ENCODE data around the gene BMPR2. TPM values are rescaled to one million over a fixed set of nuclear protein-coding genes. Genes with fewer than 3 reads are reported as not detected.
A peak's percentile ranks its signal among the peaks of the same experiment; 100 is the strongest.

The BMPR2 gene
- total and polyA plus RNA-seq, 2 experiments from 2014 or later = 12.5 to 42.2 TPM

- no peak overlapping the region for H3K4me3 ChIP-seq
- no peak overlapping the region for H2AFZ ChIP-seq
These were observed 39.0 kb upstream of the BMPR2 start for GRCh38 chr2:202337151-202337550.

GRCh38 chr2:202337706-202338346 lies 38.3 kb upstream of the BMPR2 start:
- Histone ChIP-seq H3K9me3 (ENCODE audit: low read depth) (no peaks in the 10 kb centered on the region), H3K4me1 (ENCODE audit: insufficient read depth) (no peaks in the 10 kb centered on the region), H2AFZ (no peak overlapping the region), H3K27me3 (no peaks in the 10 kb centered on the region), H3K4me2 (no peak overlapping the region), H3K79me2 (no peaks in the 10 kb centered on the region), H3K36me3 (replicated peaks; ENCODE audit: insufficient read depth, low read depth) (no peaks in the 10 kb centered on the region), H4K20me1 (ENCODE audit: insufficient read depth, poor library complexity, severe bottlenecking) (no peaks in the 10 kb centered on the region), H3K27ac (no peak overlapping the region), H3K9me2 (replicated peaks; ENCODE audit: insufficient read depth) (no peaks in the 10 kb centered on the region), H3K4me3 (no peak overlapping the region)
- TF ChIP-seq EZH2 (IDR thresholded peaks at IDR 0.05; ENCODE audit: borderline replicate concordance) (no peak), EZH2phosphoT487 (IDR thresholded peaks at IDR 0.05; ENCODE audit: low read depth, severe bottlenecking, unreplicated experiment) (no peak)
- TF ChIP-seq, protein P1, sequence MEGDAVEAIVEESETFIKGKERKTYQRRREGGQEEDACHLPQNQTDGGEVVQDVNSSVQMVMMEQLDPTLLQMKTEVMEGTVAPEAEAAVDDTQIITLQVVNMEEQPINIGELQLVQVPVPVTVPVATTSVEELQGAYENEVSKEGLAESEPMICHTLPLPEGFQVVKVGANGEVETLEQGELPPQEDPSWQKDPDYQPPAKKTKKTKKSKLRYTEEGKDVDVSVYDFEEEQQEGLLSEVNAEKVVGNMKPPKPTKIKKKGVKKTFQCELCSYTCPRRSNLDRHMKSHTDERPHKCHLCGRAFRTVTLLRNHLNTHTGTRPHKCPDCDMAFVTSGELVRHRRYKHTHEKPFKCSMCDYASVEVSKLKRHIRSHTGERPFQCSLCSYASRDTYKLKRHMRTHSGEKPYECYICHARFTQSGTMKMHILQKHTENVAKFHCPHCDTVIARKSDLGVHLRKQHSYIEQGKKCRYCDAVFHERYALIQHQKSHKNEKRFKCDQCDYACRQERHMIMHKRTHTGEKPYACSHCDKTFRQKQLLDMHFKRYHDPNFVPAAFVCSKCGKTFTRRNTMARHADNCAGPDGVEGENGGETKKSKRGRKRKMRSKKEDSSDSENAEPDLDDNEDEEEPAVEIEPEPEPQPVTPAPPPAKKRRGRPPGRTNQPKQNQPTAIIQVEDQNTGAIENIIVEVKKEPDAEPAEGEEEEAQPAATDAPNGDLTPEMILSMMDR (IDR thresholded peaks at IDR 0.05; ENCODE audit: poor library complexity) = no peak
- WGBS (ENCODE audit: low lambda C conversion rate, missing lambda C conversion rate) = 70% methylated on average over 7 of the region's 7 CpGs
- DNase-seq (ENCODE audit: low spot score) = no peak

More at GRCh38 chr2:202337151-202337550, 39.0 kb upstream of the BMPR2 start:
- TF ChIP-seq EZH2phosphoT487 (IDR thresholded peaks at IDR 0.05; ENCODE audit: low read depth, severe bottlenecking, unreplicated experiment) (no peak), EZH2 (IDR thresholded peaks at IDR 0.05; ENCODE audit: borderline replicate concordance) (no peak)
- TF ChIP-seq, protein P1 (IDR thresholded peaks at IDR 0.05; ENCODE audit: poor library complexity) = no peak
- no peak overlapping the region for H3K4me2 ChIP-seq
- H3K9me2 ChIP-seq (replicated peaks; ENCODE audit: insufficient read depth) = no peaks in the 10 kb centered on the region
- H3K27me3 ChIP-seq = no peaks in the 10 kb centered on the region
- H3K9me3 ChIP-seq (ENCODE audit: low read depth) = no peaks in the 10 kb centered on the region
- H4K20me1 ChIP-seq (ENCODE audit: insufficient read depth, poor library complexity, severe bottlenecking) = no peaks in the 10 kb centered on the region
- no peak for DNase-seq (ENCODE audit: low spot score)
- H3K4me1 ChIP-seq (ENCODE audit: insufficient read depth) = no peaks in the 10 kb centered on the region
- no peaks in the 10 kb centered on the region for H3K36me3 ChIP-seq (replicated peaks; ENCODE audit: insufficient read depth, low read depth)
- H3K79me2 ChIP-seq = no peaks in the 10 kb centered on the region
- no peak overlapping the region for H3K27ac ChIP-seq
- 74% methylated on average over 2 of the region's 2 CpGs for WGBS (ENCODE audit: low lambda C conversion rate, missing lambda C conversion rate)

DNA sequence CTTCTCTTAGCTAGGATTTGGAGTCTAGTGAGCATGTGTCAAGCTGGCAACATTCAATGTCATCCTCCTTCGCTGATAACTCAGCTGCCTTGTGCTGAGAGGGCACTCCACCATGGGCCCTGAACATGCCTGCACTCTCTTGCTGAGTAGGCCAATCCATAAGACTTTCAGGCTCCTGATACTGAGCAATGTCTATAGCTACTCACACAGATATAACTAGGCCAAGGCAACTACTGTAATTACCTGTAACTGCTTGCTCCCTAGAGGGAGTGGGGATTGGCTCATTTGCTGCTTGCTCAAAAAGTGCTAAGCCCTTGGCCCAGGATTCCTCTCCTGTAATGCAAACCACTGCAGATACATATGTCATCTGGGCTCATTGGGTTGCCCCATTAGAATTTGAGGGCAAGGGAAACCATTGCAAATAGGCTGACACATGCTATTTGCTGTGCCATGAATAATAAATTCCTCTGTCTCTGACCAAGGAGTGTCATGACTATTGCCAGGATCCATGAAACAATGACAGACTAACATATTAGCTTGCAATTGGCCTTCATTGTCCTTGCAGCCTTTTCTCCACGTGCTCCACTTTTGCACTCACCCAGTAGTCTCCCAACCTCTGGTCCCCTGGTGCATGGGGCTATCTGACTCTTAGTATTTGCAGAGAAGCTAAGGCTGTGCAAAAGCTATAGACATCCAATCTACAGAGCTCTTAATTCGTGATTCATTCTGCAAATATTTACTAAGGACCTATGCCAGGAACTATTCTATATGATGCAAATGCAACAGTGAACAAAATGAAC lies 36.9 kb upstream of the BMPR2 start:
- H3K4me1 ChIP-seq (ENCODE audit: insufficient read depth) = no peaks in the 10 kb centered on the region
- no peaks in the 10 kb centered on the region for H3K79me2 ChIP-seq
- no peak overlapping the region for H3K4me2 ChIP-seq
- H3K27me3 ChIP-seq = no peaks in the 10 kb centered on the region
- H4K20me1 ChIP-seq (ENCODE audit: insufficient read depth, poor library complexity, severe bottlenecking) = no peaks in the 10 kb centered on the region
- H3K4me3 ChIP-seq = no peak overlapping the region
- H3K9me2 ChIP-seq (replicated peaks; ENCODE audit: insufficient read depth) = no peaks in the 10 kb centered on the region
- H3K9me3 ChIP-seq (ENCODE audit: low read depth) = no peaks in the 10 kb centered on the region
- no peak overlapping the region for H2AFZ ChIP-seq
- no peak overlapping the region for H3K27ac ChIP-seq
- TF ChIP-seq, protein P1 (IDR thresholded peaks at IDR 0.05; ENCODE audit: poor library complexity) = no peak
- TF ChIP-seq EZH2 (IDR thresholded peaks at IDR 0.05; ENCODE audit: borderline replicate concordance) (no peak), EZH2phosphoT487 (IDR thresholded peaks at IDR 0.05; ENCODE audit: low read depth, severe bottlenecking, unreplicated experiment) (no peak)
- H3K36me3 ChIP-seq (replicated peaks; ENCODE audit: insufficient read depth, low read depth) = no peaks in the 10 kb centered on the region
- 61% methylated on average over 3 of the region's 3 CpGs for WGBS (ENCODE audit: low lambda C conversion rate, missing lambda C conversion rate)
- peak; percentile 13 for DNase-seq (ENCODE audit: low spot score)

Measured in hepatocyte (in vitro differentiated cells).